PC-3 (cell line): ENCODE data around the gene EPB41L2. TPM values are rescaled to one million over a fixed set of nuclear protein-coding genes. Genes with fewer than 3 reads are reported as not detected.

Experiments used
- ATAC-seq: fragments of 200-7000 bp; cut with Tn5 transposase; 2 replicates; pipeline ENCODE4 v1.9.1; 2020; ENCODE audit warnings: mild to moderate bottlenecking, moderate library complexity
- BruUV-seq: library from RNA; stranded (reverse); fragments of 400-500 nt; replicated peaks from 2 replicates; lab custom pipeline; 2021; lab: Mats Ljungman, UMichigan
- CTCF ChIA-PET: fragments of 300-600 bp; sonication (Branson Sonifier 250); formaldehyde crosslinking; loops from one replicate; lab custom pipeline; 2022; ENCODE audit warnings: antibody characterized with exemption; lab: Charles Lee
- POLR2A ChIA-PET: fragments of 300-600 bp; sonication (Branson Sonifier 250); formaldehyde crosslinking; loops from one replicate; lab custom pipeline; 2022; ENCODE audit warnings: antibody characterized with exemption; ENCODE audit not compliant: unreplicated experiment; lab: Charles Lee
- DNase-seq: peaks from one replicate; pipeline ENCODE4 v3.0.0-alpha.2; 2015
- H2AFZ ChIP-seq: fragments of 300-600 bp; sonication (generic); 2 replicates; pipeline ENCODE4 v1.6.0; 2016; ENCODE audit warnings: antibody characterized with exemption, low read length
- H3F3A ChIP-seq: fragments of 300-600 bp; sonication (generic); one replicate; pipeline ENCODE4 v1.6.0; 2017; ENCODE audit warnings: antibody characterized with exemption, low read length, control low read depth, mild to moderate bottlenecking; ENCODE audit not compliant: unreplicated experiment
- H3K27ac ChIP-seq: fragments of 300-600 bp; sonication (generic); 2 replicates; pipeline ENCODE4 v1.5.1; 2016; ENCODE audit warnings: mild to moderate bottlenecking, low read length
- H3K27me3 ChIP-seq: fragments of 300-600 bp; sonication (generic); 2 replicates; pipeline ENCODE4 v1.6.1; 2016; ENCODE audit warnings: low read length, mixed read lengths
- H3K36me3 ChIP-seq: fragments of 300-600 bp; sonication (generic); 2 replicates; pipeline ENCODE4 v1.6.1; 2016; ENCODE audit warnings: low read depth, mixed run types, low read length, mixed read lengths
- H3K4me1 ChIP-seq: fragments of 300-600 bp; sonication (generic); 2 replicates; pipeline ENCODE4 v1.5.1; 2016; ENCODE audit warnings: low read length; ENCODE audit not compliant: insufficient read depth
- H3K4me2 ChIP-seq: fragments of 300-600 bp; sonication (generic); 2 replicates; pipeline ENCODE4 v1.6.0; 2016; ENCODE audit warnings: low read length
- H3K4me3 ChIP-seq: fragments of 300-600 bp; sonication (generic); 2 replicates; pipeline ENCODE4 v1.5.1; 2016; ENCODE audit warnings: mild to moderate bottlenecking, low read length, mixed read lengths
- H3K79me2 ChIP-seq: fragments of 300-600 bp; sonication (generic); 2 replicates; pipeline ENCODE4 v1.6.1; 2017; ENCODE audit warnings: low read length, mixed read lengths
- H3K9ac ChIP-seq: fragments of 300-600 bp; sonication (generic); 2 replicates; pipeline ENCODE4 v1.6.0; 2016; ENCODE audit warnings: mild to moderate bottlenecking, low read length
- H3K9me2 ChIP-seq: fragments of 300-600 bp; sonication (generic); replicated peaks from 2 replicates; pipeline ENCODE4 v1.6.1; 2016; ENCODE audit warnings: mixed run types, low read length, mixed read lengths
- H3K9me3 ChIP-seq: fragments of 300-600 bp; sonication (generic); 2 replicates; pipeline ENCODE4 v1.6.1; 2016; ENCODE audit warnings: low read length, mixed read lengths
- H4K20me1 ChIP-seq: fragments of 300-600 bp; sonication (generic); 2 replicates; pipeline ENCODE4 v1.6.1; 2016; ENCODE audit warnings: low read length, mixed read lengths
- CTCF ChIP-seq: fragments of 300-600 bp; sonication (generic); conservative IDR thresholded peaks from 2 replicates; pipeline ENCODE4 v1.5.1; 2017; ENCODE audit warnings: antibody characterized with exemption, low read depth, mild to moderate bottlenecking, low read length
- EZH2 ChIP-seq: fragments of 300-600 bp; sonication (generic); IDR thresholded peaks from one replicate; pipeline ENCODE4 v1.6.1; 2017; ENCODE audit warnings: antibody characterized with exemption, mild to moderate bottlenecking, low read length; ENCODE audit not compliant: unreplicated experiment
- EZH2phosphoT487 ChIP-seq: fragments of 300-600 bp; sonication (generic); IDR thresholded peaks from 2 replicates; pipeline ENCODE4 v1.6.1; 2018; ENCODE audit warnings: mild to moderate bottlenecking, antibody characterized with exemption, low read length, borderline replicate concordance
- intact Hi-C: fragments of 100-400 bp; cut with micrococcal nuclease; formaldehyde crosslinking; loops from 2 replicates; pipeline ENCODE4 v1.9.0; 2023
- total RNA-seq: library from RNA; depleted of rRNA; stranded (reverse); fragments of >200 nt; gene quantifications from 2 replicates; pipeline ENCODE4 v1.2.3, GENCODE V29; 2014

Gene EPB41L2
- total RNA-seq, 1 experiment from 2014 or later = 26.9 TPM

- Histone ChIP-seq H3K9me2 (no peaks in the 10 kb centered on the region), H3K4me3 (no peak overlapping the region), H2AFZ (no peak overlapping the region), H3K9me3 (no peaks in the 10 kb centered on the region), H3K27ac (no peak overlapping the region), H4K20me1 (no peaks in the 10 kb centered on the region), H3K9ac (no peak overlapping the region), H3F3A (no peaks in the 10 kb centered on the region), H3K36me3 (no peaks in the 10 kb centered on the region; the same call in 1 of the 2 replicates), H3K79me2 (peaks cover 83% of the 10 kb centered on the region), H3K4me1 (peaks cover 16% of the 10 kb centered on the region), H3K4me2 (no peak overlapping the region), H3K27me3 (no peaks in the 10 kb centered on the region)
- ChIA-PET CTCF (no interaction called here), POLR2A (no interaction called here)
- DNase-seq (no peak), ATAC-seq (no peak)
- TF ChIP-seq CTCF (no peak), EZH2 (no peak), EZH2phosphoT487 (no peak)
- intact Hi-C loops = no loop called here
- BruUV-seq = no TSS peak
Measured at GRCh38 chr6:131048459-131048858, 14.6 kb downstream of the EPB41L2 start.

GRCh38 chr6:131045139-131045538, 17.9 kb downstream of the EPB41L2 start:
- intact Hi-C loops = no loop called here
- H3K27ac ChIP-seq = no peak overlapping the region
- no peak overlapping the region for H3K4me3 ChIP-seq
- H3K9me2 ChIP-seq = no peaks in the 10 kb centered on the region
- H3K4me2 ChIP-seq = no peak overlapping the region
- H3K9me3 ChIP-seq = no peaks in the 10 kb centered on the region
- H4K20me1 ChIP-seq = no peaks in the 10 kb centered on the region
- peaks cover 6% of the 10 kb centered on the region; the same call in 1 of the 2 replicates for H3K4me1 ChIP-seq
- ChIA-PET CTCF (no interaction called here), POLR2A (no interaction called here)
- no peak overlapping the region for H2AFZ ChIP-seq
- H3F3A ChIP-seq = no peaks in the 10 kb centered on the region
- ATAC-seq (no peak), DNase-seq (no peak)
- peaks cover 80% of the 10 kb centered on the region for H3K79me2 ChIP-seq
- BruUV-seq = no TSS peak
- TF ChIP-seq CTCF (no peak), EZH2 (no peak), EZH2phosphoT487 (no peak)
- no peaks in the 10 kb centered on the region for H3K27me3 ChIP-seq
- no peak overlapping the region for H3K9ac ChIP-seq
- H3K36me3 ChIP-seq = no peaks in the 10 kb centered on the region

- Histone ChIP-seq H3K79me2 (peaks cover 79% of the 10 kb centered on the region), H3K4me3 (no peak overlapping the region), H3K4me2 (no peak overlapping the region), H2AFZ (no peak overlapping the region), H4K20me1 (no peaks in the 10 kb centered on the region), H3F3A (no peaks in the 10 kb centered on the region), H3K4me1 (0 out of 2 replicates have a peak, but pooled peaks cover 3% of the 10 kb centered on the region), H3K9ac (no peak overlapping the region), H3K9me3 (no peaks in the 10 kb centered on the region), H3K36me3 (no peaks in the 10 kb centered on the region), H3K9me2 (no peaks in the 10 kb centered on the region), H3K27ac (no peak overlapping the region), H3K27me3 (no peaks in the 10 kb centered on the region)
- TF ChIP-seq EZH2phosphoT487 (no peak), EZH2 (no peak)
- ATAC-seq (no peak), DNase-seq (no peak)
- ChIA-PET CTCF (no interaction called here), POLR2A (no interaction called here)
- intact Hi-C loops = no loop called here
- BruUV-seq = no TSS peak
Measured at GRCh38 chr6:131043902-131044447, 19.1 kb downstream of the EPB41L2 start.
